Left renal cortex interstitium (tissue), 4 donors: ENCODE measurements around the gene DDAH1. TPM values are rescaled to one million over a fixed set of nuclear protein-coding genes. Genes with fewer than 3 reads are reported as not detected.
"Not testable (repeated sequence)": the region's sequence is repeated elsewhere in the genome, so short reads cannot be mapped to it uniquely, and the experiment has no call there.

ENCODE experiments used
- DNase-seq, 4 donors: peaks; one replicate each; pipeline ENCODE4 v3.0.0-alpha.2; 2013; ENCODE audit warnings: low read depth in 4 of 4, low spot score in 2 of 4, missing footprints in 1 of 4
- polyA plus RNA-seq, 4 donors: library from polyadenylated mRNA; unstranded; fragments of 120-200 nt; gene quantifications; one replicate each; pipeline ENCODE4 v1.2.1, GENCODE V29; 2013; ENCODE audit not compliant: insufficient read length in 4 of 4

DDAH1 gene
- polyA plus RNA-seq, 4 donors: 117 to 127 (median 120) TPM

GRCh38 chr1:85365851-85366250 is 99.1 kb downstream of the DDAH1 start:
- DNase-seq: no peak

GRCh38 chr1:85363521-85363920 is 101.4 kb downstream of the DDAH1 start:
- DNase-seq: no peak

- no peak for DNase-seq
These were observed 101.9 kb downstream of the DDAH1 start for GRCh38 chr1:85363092-85363491.

- DNase-seq: no peak
These were observed 103.2 kb downstream of the DDAH1 start for GRCh38 chr1:85361606-85362296.

- no peak for DNase-seq
These were observed 104.0 kb downstream of the DDAH1 start for GRCh38 chr1:85360730-85361493.

GRCh38 chr1:85359874-85360721 is 104.9 kb downstream of the DDAH1 start:
- no peak for DNase-seq

- DNase-seq: no peak
These were observed 106.1 kb downstream of the DDAH1 start for GRCh38 chr1:85358702-85359438.

GRCh38 chr1:85357817-85358216 is 107.1 kb downstream of the DDAH1 start:
- no peak for DNase-seq

GRCh38 chr1:85356130-85356529 is 108.8 kb downstream of the DDAH1 start:
- DNase-seq: no peak

- DNase-seq: no peak
These were observed 112.9 kb downstream of the DDAH1 start for GRCh38 chr1:85352055-85352454.

- DNase-seq: no peak
These were observed 113.6 kb downstream of the DDAH1 start for GRCh38 chr1:85351202-85351828.

- no peak for DNase-seq
These were observed 115.7 kb downstream of the DDAH1 start for GRCh38 chr1:85349224-85349623.

- DNase-seq: no peak
These were observed 117.1 kb downstream of the DDAH1 start for GRCh38 chr1:85347908-85348307.

- not testable (repeated sequence) for DNase-seq
These were observed 117.7 kb downstream of the DDAH1 start for GRCh38 chr1:85347275-85347674.

GRCh38 chr1:85344256-85344694 is 120.7 kb downstream of the DDAH1 start:
- no peak for DNase-seq

GRCh38 chr1:85343612-85344255 is 121.2 kb downstream of the DDAH1 start:
- DNase-seq: peak in 1 of 4 donors; percentile 35

GRCh38 chr1:85343213-85343611 is 121.7 kb downstream of the DDAH1 start:
- DNase-seq: no peak

- no peak for DNase-seq
These were observed 122.8 kb downstream of the DDAH1 start for GRCh38 chr1:85342207-85342606.

GRCh38 chr1:85340427-85340826 is 124.5 kb downstream of the DDAH1 start:
- no peak for DNase-seq
